ENCODE measurements around the gene CADM4.
"Not testable (repeated sequence)": the region's sequence is repeated elsewhere in the genome, so short reads cannot be mapped to it uniquely, and the experiment has no call there.

Gene CADM4

GRCh38 chr19:43605875-43606568 lies 33.6 kb downstream of the CADM4 start:
- no peak for DNase-seq

- not testable (repeated sequence) for DNase-seq
Observed at GRCh38 chr19:43600326-43600725, 39.3 kb downstream of the CADM4 start.

DNA sequence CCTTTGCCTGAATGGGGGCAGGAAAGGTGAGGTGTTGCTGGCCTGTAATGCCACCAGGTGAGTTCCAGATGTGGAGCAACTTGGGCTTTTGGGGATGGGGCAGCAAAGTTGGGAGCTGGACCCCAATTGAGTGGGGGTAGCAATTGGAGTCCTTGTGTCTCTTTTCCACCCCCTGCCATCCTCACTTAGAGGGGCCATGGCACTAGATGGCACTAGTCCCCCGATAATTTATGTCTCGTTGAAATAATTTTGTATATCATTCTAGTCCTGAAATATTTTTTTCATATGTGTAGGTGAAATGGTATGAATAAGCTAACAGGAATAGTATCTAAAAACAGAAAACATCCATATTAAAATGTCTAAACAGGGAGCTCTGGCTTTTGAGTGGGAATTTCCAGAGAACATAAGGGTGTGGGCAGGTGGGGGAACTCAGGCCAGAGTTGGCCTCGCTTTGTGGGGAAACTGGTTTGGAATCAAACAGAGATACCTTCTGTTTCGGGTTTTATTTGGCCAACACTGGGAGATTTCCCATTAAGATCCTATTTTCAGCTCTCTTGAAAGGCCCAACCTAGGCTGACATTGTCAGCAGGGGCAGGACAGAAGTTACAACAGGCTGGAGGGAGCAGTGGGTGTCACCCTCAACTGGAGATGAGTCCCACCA lies 39.9 kb downstream of the CADM4 start:
- no peak for DNase-seq

- no peak for DNase-seq
Observed at GRCh38 chr19:43598445-43599240, 41.0 kb downstream of the CADM4 start.

GRCh38 chr19:43597876-43598275 lies 41.8 kb downstream of the CADM4 start:
- DNase-seq, result no peak

- DNase-seq, result no peak
Observed at GRCh38 chr19:43596842-43597461, 42.7 kb downstream of the CADM4 start.

DNA sequence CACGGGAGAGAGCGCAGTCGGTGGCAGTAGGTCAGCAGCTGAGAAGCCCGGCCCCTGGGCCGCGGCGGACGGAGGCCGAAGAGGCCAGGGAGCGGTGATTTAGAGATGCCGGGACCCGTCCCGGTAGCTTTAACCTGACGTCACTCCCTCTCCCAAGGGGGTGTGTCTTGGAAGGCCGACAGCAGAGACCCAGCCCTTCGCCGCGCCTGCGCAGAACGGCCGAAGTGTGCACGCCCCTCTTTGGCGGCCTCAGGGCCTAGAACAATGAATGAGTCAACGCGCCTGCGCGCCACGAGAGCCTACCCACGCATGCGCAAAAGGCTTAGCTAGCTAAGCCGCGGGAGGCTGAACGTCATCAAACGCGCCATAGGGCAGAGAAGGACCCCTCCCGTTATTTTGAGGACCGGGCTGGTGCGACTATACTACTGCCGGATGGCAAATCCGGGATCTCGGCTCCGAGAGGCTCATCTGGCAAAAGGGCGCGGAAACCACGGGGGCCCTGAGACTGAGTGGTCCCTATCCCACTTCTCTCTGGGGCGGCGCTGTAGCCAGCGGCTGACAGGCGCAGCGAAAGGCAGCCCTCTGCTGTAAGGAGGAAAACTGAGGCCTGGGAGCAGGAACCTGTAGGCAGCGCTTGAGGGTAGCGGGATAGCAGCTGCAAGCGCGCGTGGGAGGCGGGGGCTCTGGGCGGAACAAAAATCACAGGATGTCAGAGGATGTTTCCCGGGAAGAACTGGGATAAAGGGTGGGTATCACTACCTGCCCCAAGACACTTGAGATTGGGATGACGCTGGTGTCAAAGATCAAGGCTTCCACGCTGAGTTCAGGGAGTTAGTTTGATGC lies 43.4 kb downstream of the CADM4 start, which contains the start of the genes IRGQ and ZNF576:
IRGQ (minus strand) TSS at position 136 of the 843 bp plus-strand sequence. CDS start 796 bp downstream, outside the sequence.
ZNF576 (plus strand) TSS at position 597 of the 843 bp plus-strand sequence. CDS start 514 bp downstream, outside the sequence.
- peak; percentile 100 for DNase-seq

- DNase-seq, result no peak
Observed at GRCh38 chr19:43595605-43595998, 44.0 kb downstream of the CADM4 start.

DNA sequence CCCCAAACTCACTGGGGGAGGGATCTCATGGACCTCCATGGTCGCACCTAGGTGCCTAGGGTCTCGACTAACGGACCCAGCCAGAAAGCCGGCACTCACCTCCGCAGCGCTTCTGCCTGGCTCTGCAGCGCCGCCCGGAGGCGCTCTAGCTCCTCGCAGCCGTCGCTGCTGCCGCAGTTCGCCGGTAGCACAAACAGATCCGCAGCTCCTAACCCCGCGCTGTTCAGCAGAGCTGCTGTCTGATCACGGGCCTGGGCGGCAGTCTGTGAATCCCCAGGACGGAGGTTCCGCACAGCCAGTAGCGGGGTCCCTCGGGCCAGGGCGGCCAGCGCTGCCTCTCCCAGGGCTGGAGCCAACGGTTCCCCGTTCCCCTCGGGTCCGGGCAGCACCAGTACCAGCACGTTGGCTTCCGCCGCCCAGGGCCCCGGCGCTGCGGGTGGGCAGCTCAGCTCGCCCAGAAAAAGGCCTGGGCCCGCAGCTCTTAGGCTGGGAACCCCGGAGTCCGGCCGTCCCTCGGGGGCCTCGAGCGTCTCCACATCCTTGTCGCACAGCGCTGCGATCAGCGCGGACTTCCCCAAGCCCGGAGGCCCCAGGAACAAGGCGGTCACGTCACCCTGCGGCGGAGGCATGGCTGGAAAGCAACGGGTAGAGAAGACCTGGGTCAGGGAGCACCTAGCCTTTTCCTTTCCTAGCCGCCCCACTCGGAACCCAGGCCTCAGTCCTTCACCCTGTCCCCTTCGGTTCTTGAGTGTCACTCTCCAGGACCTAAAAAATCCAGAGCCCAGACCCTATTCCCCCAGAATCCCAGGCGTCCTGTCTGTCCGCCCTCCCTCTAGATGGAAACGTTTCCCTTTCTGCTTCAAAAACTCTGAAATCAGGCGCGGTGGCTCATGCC lies 44.7 kb downstream of the CADM4 start:
- peak; percentile 78 for DNase-seq

- no peak for DNase-seq
Observed at GRCh38 chr19:43594081-43594697, 45.5 kb downstream of the CADM4 start.

GRCh38 chr19:43592800-43593350 lies 46.8 kb downstream of the CADM4 start:
- no peak for DNase-seq

DNA sequence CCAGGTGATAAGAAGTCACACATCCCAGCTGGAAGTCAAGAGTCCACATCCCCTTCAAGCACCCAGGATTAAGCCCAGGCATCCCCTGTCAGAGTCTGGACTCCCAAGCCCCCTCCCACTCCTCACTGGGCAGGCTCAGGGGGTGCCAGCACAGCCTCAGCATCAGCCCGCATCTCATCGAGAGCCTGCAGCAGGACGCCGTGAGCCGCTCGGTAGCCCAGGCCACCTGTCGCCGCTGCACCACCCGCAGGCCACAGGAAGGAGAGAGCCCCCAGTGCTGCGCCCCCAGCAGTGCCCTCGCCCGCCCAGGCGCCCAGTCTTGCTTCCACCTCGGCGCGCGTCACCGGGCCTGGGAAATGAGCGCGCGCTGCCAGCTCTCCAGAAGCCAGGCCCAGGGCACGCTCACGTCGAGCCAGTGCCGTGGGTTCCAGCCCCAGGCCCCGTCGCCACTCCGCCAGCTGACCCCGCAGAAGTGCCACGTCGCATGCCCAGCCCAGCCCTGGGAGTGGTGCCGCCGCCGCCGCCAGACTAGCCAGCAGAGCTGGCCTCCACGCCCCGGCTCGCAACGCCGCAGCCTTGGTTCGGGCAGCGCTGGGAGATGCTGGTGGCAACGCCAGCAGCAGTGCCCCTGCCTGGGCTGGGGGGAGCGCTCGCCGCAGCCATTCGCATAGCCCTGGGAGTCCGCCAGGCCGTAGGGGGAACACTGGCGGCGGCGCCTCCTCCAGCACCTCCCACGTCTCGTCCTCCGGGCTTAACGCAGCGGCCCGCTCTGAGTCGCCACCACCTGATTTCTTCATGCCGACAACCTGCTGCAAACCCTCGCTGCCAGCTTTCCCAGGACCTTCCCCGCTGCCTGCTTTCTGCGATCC lies 47.5 kb downstream of the CADM4 start:
- no peak for DNase-seq

DNA sequence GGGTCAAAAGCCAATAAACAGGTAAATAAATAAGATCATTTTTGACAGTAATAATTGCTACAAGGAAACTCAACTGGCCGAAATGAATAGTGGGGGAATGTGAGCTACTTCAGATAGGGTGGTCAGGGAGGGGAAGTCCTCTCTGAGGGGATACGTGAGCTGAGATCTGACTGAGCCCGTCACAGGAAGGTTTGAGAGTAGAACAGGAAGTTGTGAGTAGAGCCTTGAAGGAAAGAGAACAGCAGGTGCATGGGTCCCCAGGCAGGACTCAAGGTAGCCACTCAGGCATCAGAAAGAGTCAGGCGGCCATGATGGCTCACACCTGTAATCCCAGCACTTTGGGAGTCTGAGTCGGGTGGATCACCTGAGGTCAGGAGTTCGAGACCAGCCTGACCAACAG lies 50.0 kb downstream of the CADM4 start:
- DNase-seq, result no peak

GRCh38 chr19:43589277-43589676 lies 50.4 kb downstream of the CADM4 start:
- no peak for DNase-seq

DNA sequence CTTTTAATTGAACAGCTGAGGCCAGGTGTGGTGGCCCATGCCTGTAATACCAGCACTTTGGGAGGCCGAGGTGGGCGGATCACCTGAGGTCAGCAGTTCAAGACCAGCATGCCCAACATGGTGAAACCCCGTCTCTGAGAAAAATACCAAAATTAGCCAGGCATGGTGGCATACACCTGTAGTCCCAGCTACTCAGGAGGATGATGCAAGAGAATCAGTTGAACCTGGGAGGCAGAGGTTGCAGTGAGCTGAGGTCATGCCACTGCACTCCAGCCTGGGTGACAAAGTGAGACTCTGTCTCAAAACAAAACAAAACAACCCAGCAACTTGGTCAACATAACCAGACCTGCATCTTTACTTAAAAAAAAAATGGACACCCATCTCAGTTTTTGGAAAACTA lies 52.6 kb downstream of the CADM4 start:
- DNase-seq, result not testable (repeated sequence)

DNA sequence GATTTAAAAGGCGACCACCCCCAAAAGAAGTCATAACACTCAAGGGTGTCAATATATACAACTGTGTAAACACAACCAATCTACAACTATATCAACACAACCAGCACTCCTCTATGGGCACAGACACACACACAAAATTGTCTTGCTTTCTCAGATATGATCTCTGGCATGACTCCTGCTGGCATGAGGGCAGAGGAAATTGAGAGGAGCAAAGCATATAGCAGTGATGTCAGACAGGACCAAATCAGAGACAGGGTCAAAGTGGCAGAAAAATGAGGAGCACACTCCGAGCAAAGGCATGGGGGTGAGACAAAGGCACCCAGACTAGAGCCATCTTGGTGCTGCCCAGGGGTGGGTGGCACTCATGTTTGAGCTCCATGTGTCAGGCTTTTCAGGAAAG lies 53.3 kb downstream of the CADM4 start:
- no peak for DNase-seq

DNA sequence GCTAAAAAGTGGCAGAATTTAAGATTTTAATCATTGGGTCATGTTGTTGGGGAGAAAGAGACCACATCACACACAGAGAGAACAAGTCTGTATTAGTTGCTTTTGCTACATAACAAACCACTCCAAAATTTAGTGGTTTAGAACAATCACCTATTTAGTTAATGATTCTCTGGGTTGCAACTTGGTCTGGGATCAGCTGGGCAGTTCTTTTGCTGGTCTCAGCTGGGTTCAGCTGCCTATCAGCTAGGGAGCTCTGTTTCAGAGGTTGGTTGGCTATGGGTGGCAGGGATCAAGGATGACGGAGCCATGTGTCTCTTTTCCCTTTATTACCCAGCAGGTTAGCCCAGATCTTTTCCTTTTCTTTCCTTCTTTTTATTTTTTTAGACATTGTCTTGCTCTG lies 55.2 kb downstream of the CADM4 start:
- no peak for DNase-seq

DNA sequence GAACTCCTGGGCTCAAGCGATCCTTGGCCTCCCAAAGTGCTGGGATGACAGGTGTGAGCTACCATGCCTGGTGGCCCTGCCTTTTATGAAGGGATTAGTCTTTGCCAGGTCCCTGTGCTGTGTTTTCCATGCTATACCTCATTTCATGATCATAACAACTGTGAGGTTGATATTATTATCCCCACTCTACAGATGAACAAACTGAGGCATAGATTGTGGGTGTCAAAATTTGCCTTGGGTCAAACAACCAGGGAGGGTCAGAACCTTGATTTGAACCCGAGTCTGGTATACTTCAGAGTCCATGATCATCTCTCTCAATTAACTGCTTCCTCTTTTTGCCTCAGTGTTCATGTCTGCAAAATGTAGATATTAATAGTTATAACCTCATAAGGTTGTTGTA lies 57.2 kb downstream of the CADM4 start:
- DNase-seq, result no peak

DNA sequence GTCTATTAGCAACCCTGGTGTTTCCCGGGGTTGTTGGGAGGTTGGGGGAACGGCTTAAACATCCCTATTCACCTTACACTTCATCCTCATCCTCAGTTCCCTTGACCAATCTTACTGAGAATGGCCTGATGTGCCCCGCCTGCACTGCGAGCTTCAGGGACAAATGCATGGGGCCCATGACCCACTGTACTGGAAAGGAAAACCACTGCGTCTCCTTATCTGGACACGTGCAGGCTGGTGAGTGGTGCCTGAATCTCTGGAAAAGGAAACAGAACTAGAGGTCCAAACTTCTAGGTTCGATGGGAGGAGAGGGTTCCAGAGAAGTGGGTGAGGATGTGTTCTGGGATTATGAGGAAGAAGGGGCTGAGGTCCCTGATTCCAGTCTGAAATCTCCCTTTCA lies 58.2 kb downstream of the CADM4 start:
- no peak for DNase-seq

All from CD4-positive, alpha-beta T cell treated with Interleukin-6 for 4 hours (primary cell).